GM12892 (cell line): Measurements from ENCODE around the gene SH3RF2.

ENCODE experiments used
- DNase-seq: peaks from one replicate; pipeline ENCODE4 v3.0.0; 2011; ENCODE audit not compliant: insufficient read length
- FAIRE-seq: peaks from 2 replicates; lab custom pipeline; 2011; peaks lifted over from hg19 to GRCh38; lab: Jason Lieb, UNC
- POLR2A ChIP-seq: IDR thresholded peaks from 2 replicates; pipeline ENCODE4 v1.6.1; 2011; ENCODE audit warnings: low read depth, low read length, control low read depth
- POLR2AphosphoS5 ChIP-seq: IDR thresholded peaks from 2 replicates; pipeline ENCODE4 v1.6.1; 2011; ENCODE audit warnings: low read depth, low read length, control low read depth
- TAF1 ChIP-seq: IDR thresholded peaks from 2 replicates; pipeline ENCODE4 v1.6.1; 2011; ENCODE audit warnings: low read depth, mild to moderate bottlenecking, control low read depth, low read length, borderline replicate concordance

SH3RF2 gene

DNA sequence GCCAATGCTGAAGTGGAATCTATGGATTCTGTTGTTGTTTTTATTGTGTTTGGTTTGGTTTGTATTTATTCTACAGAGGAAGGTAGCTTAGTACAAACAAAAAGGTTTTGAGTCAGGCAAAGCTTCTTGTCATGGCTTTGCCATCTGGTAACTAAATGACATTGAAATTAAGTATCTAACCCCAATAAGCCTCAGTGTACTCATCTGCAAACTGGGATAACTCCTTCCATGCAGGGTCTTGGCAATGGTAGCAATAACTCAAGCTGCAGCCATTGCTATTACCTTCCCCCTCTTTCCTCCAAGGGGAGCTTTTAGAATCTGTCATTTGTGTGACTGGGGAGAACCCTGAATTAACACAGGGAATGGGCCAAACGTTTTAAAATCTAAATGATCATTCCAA lies 89.3 kb downstream of the SH3RF2 start:
- no peak for FAIRE-seq
- no peak for DNase-seq
- TF ChIP-seq POLR2A: no peak
- no peak for TF ChIP-seq POLR2AphosphoS5
- no peak for TF ChIP-seq TAF1

DNA sequence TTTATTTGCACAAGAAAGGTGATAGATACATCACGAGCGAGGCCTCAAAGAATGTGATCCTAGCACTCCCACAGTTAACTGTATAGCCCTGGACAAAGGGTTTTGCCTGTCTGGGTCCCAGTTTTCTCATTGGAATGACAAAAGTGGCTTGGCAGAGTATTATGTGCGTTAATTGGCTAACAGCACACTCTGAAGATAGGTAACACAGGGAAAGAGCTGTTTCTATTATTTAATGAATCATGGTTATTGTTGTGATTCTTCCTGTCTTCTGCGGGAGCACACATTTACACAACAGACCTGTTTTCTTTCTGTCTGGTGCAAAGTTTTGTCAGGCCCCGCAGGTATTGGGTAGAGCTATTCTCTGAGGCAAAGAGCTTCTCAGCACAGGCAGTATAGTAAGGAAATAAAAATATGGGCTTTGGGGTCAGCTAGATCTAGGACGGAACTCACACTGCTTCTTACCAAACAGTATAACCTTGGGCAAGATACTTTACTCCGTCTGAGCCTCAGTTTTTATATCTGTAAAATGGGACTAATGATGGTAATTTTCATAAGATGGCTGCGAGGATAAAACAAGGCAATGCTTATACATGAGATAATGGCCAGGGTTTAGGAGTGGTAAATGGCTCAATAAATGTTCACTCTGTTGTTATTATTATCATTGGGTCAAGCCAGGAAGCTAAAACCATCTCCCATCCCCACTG lies 90.1 kb downstream of the SH3RF2 start:
- FAIRE-seq (no peak), DNase-seq (no peak)
- TF ChIP-seq POLR2A (no peak), POLR2AphosphoS5 (no peak), TAF1 (no peak)

DNA sequence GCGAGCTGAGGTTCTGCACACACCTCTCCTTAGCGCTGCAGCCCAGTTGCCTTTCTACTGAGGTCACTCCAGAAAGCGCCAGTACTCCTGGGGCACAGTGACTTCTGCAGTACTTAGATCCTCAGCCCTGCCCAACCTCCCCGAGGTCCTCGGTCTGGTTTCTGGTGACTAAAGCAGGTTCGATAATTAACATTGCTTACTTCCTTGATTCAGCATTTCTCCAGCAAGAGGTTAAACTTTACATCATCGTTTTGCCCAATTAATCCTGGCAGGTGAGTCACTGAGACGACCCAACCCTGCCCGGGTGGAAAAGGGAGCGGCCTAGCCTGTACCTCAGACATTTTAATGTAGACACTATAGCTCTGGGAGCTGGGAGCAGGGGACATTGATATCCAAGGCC lies 91.4 kb downstream of the SH3RF2 start:
- TF ChIP-seq POLR2AphosphoS5 (no peak), TAF1 (no peak), POLR2A (no peak)
- DNase-seq: no peak
- no peak for FAIRE-seq

DNA sequence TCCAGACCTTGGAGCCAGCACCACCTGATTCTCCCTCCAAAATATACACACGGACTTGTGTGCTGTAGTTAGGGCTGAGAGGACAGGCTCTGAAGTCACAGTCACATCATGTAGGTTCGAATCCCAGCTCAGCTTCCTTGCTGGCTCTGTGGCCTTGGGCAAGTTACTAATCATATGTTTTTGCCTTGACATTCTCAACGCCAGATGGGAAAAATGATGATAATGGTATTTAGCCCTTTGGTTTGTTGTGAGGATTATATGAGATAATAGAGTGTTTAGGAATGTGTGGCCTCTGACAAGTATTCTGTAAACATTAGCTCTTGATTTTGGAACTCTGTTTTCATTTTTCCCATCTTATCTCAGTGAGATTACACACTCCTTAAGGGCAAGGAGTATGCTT lies 96.5 kb downstream of the SH3RF2 start:
- TF ChIP-seq POLR2A: no peak
- no peak for TF ChIP-seq TAF1
- no peak for TF ChIP-seq POLR2AphosphoS5
- FAIRE-seq (no peak), DNase-seq (no peak)

DNA sequence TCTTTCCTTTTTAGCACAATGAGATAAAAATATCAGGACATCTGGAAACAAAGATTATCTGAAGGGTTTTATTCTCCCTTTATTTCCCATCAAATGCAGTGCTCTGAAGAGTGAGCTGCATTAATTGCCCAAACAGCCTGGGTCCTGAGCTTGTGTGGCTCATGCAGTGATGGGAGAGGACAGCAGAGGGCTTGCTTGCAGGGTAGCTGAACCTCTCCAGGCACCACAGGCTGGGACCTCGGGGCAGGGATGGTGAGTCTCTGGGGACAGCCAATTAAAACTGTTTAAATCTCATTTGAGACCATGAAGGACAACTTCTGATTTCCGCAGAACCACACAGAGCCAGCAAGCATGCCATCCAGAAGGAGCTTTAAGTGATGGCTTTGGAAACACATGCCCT lies 97.7 kb downstream of the SH3RF2 start:
- no peak for FAIRE-seq
- no peak for TF ChIP-seq POLR2AphosphoS5
- TF ChIP-seq POLR2A: no peak
- TF ChIP-seq TAF1: no peak
- DNase-seq: no peak

DNA sequence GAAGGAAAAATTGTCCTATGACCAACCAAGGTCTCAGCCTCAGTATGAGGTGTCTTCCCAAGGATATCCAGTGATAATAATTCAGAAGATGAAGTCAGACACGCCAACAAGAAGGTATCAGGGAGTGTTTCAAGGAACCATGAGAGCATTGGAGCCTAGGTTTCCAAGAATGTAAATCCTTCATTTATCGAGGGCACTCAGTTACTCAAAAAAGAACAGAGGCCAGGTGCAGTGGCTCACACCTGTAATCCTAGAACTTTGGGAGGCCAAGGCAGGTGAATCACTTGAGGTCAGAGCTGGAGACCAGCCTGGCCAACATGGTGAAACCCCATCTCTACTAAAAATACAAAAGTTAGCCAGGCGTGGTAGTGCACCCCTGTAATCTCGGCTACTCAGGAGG lies 98.2 kb downstream of the SH3RF2 start:
- DNase-seq: no peak
- no peak for FAIRE-seq

DNA sequence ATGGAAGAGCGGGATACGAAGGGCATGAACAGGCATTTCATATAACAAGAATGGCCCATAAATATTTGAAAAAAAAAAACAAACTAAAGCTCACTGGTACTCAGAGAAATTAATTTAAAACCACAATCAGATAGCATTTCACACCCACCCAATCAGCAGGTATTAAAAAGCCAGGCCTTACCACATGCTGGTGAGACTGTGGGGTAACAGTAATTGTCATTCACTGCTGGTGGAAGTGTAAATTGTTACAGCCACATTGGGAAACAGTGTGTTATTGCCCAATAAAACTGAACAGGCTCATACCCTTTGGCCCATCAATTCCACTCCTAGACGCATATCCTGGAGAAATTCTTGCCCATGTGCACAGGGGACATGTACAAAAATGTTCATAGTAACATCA lies 103.0 kb downstream of the SH3RF2 start:
- DNase-seq: no peak
- no peak for FAIRE-seq
- no peak for TF ChIP-seq TAF1
- TF ChIP-seq POLR2AphosphoS5: no peak
- no peak for TF ChIP-seq POLR2A

More for the DNA sequence above, 98.2 kb downstream of the SH3RF2 start:
- TF ChIP-seq POLR2AphosphoS5 (no peak), TAF1 (no peak), POLR2A (no peak)

DNA sequence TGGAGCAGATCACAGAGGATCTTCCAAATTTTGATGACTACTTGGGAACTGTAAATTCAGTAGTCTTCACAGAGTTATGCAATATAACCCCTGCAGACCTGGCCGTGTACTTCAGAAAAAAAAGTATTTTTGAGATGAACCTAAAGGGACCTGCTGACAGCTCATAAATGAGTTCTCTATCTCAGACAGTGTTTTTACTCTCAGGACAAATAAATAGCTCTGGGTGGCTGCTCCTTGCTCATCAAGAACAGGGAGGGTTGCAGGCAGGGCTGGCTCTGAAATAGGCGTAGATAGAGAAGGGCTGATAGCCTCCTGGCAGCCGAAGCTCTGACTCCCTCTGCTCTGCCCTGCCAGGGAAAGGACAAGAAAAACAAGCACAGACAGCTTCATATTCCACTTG lies 104.1 kb downstream of the SH3RF2 start:
- DNase-seq: no peak
- TF ChIP-seq POLR2AphosphoS5 (no peak), TAF1 (no peak), POLR2A (no peak)
- FAIRE-seq: no peak

DNA sequence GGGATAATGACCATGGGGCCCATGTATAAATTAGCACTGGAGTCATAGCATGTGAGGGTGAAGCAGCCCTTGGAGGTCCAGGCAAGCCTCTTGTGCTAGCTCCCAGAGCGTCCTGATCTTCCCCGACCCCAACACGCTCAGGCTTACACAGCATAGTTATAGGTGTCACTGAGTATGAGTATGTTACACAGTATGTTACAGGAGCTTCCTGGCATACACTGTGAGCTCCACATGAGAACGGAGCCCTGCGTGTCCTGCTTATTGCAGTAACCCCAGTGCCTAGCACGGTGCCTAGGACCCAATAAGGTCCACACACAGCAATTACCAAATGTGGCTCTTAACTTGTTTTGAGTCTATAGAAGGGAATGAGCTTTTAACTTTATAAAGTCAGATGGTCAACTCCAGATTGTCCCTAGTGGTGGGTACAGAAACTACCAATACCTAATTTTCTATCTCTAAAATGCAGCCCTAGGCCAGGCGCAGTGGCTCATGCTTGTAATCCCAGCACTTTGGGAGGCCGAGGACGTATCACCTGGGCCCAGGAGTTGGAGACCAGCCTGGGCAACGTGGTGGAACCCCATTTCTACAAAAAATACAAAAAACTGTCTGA lies 104.9 kb downstream of the SH3RF2 start:
- no peak for FAIRE-seq
- DNase-seq: no peak
- TF ChIP-seq POLR2A: no peak
- no peak for TF ChIP-seq TAF1
- no peak for TF ChIP-seq POLR2AphosphoS5

DNA sequence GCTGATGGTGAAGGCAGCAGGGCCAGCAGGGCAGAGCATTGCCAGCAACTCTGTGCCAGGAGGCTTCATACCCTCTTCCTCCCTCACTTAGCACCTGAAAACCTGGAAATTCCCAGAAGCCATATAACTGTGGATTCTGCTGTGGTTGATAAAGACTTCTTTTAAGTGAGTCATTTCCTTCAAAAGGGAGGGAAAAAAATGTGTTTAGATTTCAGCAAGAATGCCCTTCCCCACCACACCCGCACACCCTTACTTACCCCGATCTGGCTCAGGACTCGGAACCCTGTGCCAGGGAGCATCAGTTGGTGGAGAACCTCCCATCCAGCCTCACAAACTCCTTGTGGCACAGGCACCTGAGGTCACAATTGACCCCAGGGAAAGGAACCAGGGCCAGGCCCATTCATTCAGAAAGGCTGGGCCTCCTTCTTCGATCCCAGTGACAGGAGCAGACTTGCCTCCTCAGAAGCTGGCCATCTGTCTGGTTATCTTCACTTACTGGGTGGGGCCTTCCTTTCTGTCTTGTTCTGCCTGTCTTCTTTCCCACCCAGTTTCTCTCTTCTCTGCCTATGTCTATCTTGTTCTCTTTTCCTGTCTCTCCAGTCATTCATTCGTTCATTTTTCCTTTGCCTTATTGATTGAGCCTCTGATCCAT lies 106.4 kb downstream of the SH3RF2 start:
- TF ChIP-seq POLR2AphosphoS5 (no peak), POLR2A (no peak), TAF1 (no peak)
- FAIRE-seq: no peak
- DNase-seq: no peak

DNA sequence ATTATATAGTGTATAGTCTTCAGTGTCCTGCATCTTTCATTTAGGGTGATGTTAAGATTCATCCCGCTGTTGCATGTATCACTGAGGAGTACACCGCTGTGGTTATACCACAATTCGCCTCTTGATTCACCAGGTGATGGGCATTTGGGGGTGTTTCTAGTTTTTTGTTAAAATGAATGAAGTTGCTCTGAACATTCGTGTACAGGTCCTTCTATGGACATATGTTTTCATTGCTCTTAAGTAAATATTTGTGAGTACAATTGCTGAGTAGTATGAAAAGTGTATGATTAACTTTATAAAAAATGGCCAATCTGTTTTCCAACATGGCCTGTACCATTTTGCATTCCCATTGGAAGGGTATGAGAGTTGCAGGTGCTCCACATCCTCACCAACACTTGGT lies 107.3 kb downstream of the SH3RF2 start:
- no peak for TF ChIP-seq TAF1
- TF ChIP-seq POLR2AphosphoS5: no peak
- TF ChIP-seq POLR2A: no peak
- DNase-seq (no peak), FAIRE-seq (no peak)

DNA sequence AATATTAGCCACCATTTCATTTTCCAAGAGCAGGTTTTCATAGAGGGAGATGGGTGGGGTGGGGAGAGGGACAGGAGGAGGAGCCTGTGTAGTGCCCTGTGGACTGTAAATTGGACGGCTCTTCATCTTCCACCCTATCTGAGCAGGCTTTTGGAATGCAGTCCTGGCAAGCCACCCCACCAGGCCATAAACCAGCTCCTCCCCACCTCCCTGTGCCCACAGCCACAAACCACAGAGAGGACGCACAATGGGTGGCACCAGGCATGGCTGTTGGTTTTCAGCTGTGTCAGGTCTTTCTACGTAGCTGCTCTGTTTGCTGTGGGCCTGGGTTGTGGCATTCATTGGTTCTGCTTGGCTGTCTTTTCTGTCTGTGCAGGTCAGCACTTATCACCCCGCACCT lies 111.0 kb downstream of the SH3RF2 start:
- TF ChIP-seq TAF1: no peak
- TF ChIP-seq POLR2AphosphoS5: no peak
- TF ChIP-seq POLR2A: no peak
- FAIRE-seq (no peak), DNase-seq (no peak)
